NCI-H2196 (cell line): ENCODE results near the gene LGALS7B.
"Not testable (repeated sequence)": the region's sequence is repeated elsewhere in the genome, so short reads cannot be mapped to it uniquely, and the experiment has no call there.

Experiments used
- DNase-seq: peaks from one replicate; lab custom pipeline; 2025; ENCODE audit not compliant: unreplicated experiment; lab: John Stamatoyannopoulos, UW

Gene LGALS7B

GRCh38 chr19:38793671-38794070 is 4.7 kb downstream of the LGALS7B start:
- DNase-seq, result no peak

DNA sequence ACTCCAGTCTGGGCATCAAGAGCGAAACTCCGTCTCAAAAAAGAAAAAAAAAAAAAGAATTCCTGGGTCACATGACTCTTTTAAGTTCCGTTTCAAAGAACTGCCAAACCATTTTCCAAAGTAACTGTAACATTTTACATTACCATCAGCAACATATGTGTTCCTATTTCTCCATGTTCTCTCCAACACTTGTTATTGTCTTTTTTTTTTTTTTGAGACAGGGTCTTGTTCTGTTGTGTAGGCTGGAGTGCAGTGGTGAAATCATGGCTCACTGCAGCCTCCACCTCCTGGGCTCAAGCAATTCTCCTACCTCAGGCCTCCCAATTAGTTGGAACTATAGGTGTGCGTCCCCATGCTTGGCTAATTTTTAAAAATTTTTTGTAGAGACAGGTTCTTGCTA is 6.5 kb downstream of the LGALS7B start:
- DNase-seq, result no peak

DNA sequence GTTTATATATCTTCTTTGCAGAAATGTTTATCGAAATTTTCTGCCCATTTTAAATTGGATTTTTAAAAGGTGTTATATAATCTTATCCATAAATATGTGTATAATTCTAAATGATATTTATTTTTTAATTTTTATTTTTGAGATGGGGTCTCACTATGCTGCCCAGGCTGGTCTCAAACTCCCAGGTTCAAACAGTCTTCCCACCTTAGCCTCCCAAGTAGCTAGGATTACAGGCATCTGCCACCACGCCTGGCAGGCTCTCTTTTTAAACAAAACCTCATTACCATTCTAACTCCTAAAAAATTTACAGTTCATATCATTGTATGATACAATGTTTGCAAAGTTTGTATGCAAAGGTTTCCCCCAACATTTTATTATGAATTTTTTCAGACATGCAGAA is 7.2 kb downstream of the LGALS7B start:
- no peak for DNase-seq

GRCh38 chr19:38797781-38798180 is 8.8 kb downstream of the LGALS7B start:
- not testable (repeated sequence) for DNase-seq

DNA sequence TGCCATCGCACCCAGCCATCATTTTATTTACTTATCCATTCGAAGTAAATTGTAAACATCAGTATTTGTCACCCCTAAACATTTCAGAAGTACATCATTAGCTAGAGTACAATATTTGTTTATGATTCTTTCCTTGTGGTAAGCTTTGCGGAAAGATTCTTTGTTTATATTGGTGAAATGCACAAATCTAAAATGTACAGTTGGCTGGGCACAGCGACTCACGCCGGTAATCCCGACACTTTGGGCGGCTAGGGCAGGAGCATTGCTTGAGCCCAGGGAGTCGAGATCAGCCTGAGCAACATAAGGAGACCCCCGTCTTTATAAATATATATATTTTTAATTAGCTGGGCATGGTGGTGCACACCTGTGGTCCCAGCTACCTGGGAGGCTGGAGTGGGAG is 10.1 kb downstream of the LGALS7B start:
- no peak for DNase-seq

DNA sequence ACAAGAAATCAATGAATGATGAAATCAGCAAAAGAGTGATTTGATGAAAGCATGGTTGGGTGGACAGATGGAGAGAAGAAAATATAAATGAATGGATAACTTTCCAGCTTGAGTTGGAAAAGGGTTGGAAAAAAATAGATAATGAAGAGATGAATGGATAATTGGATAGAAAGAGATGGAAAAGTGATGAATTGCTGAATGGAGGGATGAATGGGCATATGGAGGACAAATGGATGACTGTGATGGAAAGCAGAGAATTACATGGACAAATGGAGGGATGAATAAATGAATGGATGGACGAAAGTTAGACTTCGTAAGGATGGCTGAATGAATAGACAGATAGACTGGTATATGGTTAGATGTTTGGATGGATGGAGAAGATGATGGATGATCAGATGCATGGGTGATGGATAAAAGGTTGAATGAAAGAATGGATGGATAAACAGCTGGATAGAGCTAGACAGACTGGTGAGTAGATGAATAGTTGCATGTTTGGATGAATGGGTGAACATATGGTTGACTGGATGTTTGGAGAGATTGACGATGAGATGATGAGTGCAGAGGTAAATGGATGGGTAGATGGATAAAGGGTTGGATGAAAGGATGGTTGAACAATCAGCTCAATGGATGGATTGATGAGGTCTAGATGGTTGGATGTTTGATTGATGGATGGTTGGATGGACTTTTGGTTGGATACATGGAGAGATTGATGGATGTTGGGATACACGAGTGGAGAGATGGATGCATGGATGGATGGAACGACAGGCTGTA is 11.8 kb downstream of the LGALS7B start:
- no peak for DNase-seq

DNA sequence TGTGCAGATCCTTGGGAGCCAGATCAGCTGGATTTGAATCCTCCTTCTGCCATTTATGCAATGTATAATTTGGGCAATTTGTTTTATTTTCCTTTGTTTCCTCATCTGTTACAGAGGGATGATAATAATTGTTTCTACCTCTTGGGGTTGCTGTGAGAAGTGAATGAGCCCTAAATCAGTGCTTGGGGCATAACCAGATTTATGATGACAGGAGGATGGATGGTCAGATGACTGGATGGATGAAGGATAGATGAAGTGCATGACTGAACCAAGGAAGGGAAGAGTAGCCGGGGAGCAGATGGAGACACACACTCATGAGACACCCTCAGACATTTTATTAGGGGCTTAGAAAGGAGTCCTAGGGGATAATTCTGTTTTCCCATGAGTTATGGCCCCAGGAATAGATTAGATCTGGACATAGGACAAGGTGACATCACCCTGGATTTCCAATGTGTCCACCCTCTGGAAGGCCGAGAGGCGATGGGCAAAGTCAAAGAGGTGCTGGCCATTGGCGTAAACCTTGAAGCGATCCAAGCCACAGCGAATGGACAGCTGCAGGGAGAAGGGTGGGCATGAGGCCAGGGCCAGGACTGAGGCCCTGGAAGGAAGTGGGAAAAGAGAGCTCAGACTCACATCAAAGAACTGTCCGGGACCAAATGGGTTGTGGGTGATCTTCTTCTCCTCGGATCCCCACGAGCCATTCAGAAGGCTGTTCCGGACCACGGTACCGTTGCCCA is 12.5 kb downstream of the LGALS7B start:
- no peak for DNase-seq

GRCh38 chr19:38803543-38803942 is 14.5 kb downstream of the LGALS7B start:
- DNase-seq, result no peak

GRCh38 chr19:38805180-38805579 is 16.2 kb downstream of the LGALS7B start:
- DNase-seq, result no peak

DNA sequence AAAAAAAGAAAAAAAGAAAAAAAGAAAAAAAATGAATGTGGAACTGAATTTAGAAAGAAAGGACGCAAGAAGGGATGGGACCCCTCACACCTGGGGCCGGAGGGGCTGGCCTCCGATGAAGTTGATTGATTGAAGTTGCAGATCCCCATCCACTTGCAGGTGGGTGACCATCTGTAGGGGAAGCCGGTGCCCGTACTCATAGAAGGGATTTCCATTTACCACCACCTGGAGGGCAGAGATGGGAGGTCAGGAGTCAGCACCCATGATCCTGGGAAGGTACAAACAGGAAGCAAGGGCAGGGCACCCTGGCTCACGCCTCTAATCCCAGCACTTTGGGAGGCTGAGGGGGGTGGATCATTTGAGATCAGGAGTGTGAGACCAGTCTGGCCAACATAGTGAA is 17.4 kb downstream of the LGALS7B start:
- DNase-seq, result no peak

- not testable (repeated sequence) for DNase-seq
These were observed 18.5 kb downstream of the LGALS7B start for GRCh38 chr19:38807374-38808098.

- DNase-seq, result no peak
These were observed 19.7 kb downstream of the LGALS7B start for GRCh38 chr19:38808741-38809140.

GRCh38 chr19:38809592-38810252 is 20.7 kb downstream of the LGALS7B start:
- DNase-seq, result no peak

DNA sequence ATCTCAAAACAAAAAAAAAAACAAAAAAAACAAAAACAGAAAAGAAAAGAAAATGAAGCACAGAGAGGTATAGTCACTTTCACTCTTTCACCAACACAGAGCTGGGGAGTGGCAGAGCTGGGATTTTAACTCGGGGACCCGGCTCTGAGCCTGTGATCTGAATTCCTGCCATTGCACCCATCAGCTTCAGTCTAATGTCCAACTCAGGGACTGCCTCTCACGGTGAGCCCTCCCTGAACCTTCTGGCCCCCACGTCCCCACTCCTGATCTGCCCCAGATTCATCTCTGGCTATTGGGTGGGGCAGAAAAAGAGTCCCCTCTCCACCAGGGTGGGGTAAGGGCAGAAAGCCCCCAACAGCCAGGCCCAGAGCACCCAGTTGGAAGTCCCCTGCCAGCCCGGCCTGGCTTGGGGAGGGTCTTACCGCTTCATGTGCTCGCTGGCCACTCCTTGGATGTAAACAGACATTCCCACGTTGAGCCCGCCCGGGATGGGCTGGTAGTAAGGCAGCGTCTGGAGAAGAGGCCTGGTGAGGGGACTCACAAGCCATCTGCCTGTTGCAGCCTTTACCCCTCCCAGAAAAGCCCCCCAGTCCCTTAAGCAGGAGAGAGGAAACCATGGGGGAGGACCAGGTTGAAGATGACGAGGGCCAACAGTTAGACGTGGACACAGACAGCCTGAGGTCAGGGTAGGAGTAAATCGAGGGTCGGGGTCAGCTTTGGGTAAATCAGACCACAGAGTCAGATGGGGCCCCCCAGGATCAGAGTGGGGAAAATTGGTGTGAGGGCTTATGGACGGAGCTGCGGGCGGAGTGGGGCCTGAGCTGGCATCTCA is 23.2 kb downstream of the LGALS7B start:
- no peak for DNase-seq

DNA sequence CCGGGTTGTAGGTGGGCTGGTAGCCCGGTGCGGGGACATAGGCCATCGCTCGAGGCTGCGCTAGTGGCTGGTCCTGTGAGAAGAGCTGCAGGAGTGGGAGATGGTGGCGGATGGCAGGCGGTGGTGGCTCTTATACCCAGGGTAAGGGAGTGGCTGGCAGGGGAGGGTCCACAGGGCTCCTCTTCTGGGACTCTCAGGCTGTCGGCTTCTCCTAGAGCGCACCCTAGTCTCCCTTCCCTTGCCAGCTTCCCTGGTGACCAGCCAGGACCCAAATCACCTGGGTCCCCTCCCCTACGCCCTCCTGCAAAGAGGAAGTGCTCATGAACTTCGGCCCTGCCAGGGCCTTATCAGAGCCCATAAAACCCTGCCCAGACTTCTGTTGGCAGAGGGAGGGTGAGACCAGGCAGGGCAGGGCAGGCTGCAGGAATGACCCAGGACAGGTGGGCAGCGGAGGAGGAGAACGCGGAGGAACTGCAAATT is 23.9 kb downstream of the LGALS7B start, which contains the start of gene LGALS4:
LGALS4 (minus strand) TSS at position 105 of the 480 bp plus-strand sequence; CDS start at position 46, 59 bp downstream.
- DNase-seq, result no peak

GRCh38 chr19:38813323-38813722 is 24.3 kb downstream of the LGALS7B start:
- DNase-seq, result no peak

GRCh38 chr19:38813932-38814331 is 24.9 kb downstream of the LGALS7B start:
- not testable (repeated sequence) for DNase-seq

DNA sequence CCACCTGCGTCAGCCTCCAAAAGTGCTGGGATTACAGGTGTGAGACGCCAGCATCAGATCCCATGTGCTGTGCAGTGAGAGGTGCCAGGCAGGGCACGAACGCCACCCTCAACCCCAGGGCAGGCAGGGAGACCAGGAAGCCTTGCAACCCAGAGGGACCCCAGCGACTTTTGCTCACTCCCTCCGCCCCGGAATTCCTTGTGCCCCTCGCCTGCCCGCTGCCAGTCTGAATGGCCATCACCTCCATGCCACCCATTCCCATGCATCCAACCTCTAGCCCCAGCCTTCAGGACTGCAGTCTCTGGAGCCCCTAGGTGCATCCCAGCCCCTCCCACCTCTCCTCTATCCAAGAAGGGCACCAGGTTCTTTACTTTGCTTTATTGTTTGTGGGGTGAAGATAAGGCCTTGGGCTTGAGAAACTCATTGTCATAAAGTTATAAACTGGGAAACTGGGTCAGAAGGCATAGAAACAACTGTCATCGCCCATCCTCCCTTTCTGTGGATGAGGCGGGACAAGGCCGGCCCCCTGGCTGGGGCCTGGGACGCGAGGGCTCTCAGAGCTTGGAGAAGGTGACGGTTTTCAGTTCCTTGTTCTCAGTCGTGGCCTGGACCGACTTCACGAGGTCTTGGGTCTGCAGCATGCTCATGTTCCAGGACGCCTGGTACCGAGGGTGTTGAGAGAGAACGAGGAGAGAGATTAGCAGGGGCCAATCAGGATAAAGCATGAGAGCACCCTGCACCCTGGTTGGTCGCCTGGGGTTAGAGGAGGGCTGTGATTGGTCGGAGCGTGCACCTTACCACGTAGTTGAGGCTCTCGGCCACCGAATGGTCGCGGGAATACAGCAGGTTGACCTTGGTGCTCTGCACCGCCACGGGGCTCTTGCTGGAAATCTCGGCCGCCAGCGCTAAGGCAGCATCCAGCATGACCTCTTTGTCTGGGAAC is 26.3 kb downstream of the LGALS7B start:
- DNase-seq, result no peak

GRCh38 chr19:38816131-38816750 is 27.2 kb downstream of the LGALS7B start:
- DNase-seq, result no peak
